ENCODE measurements around the gene DISP3.

Gene DISP3

GRCh38 chr1:11458811-11459275, 20.1 kb upstream of the DISP3 start:
- no peak for DNase-seq

GRCh38 chr1:11461531-11462137, 17.3 kb upstream of the DISP3 start:
- no peak for DNase-seq

- DNase-seq: no peak
These were observed 16.6 kb upstream of the DISP3 start for GRCh38 chr1:11462224-11462923.

- no peak for DNase-seq
These were observed 15.8 kb upstream of the DISP3 start for GRCh38 chr1:11463177-11463576.

- no peak for DNase-seq
These were observed 13.6 kb upstream of the DISP3 start for GRCh38 chr1:11465307-11465706.

GRCh38 chr1:11466416-11466815, 12.5 kb upstream of the DISP3 start:
- DNase-seq: no peak

GRCh38 chr1:11468878-11469277, 10.1 kb upstream of the DISP3 start:
- DNase-seq: no peak

GRCh38 chr1:11470912-11471311, 8.0 kb upstream of the DISP3 start:
- DNase-seq: no peak

GRCh38 chr1:11471473-11471872, 7.5 kb upstream of the DISP3 start:
- no peak for DNase-seq

- DNase-seq: no peak
These were observed 6.7 kb upstream of the DISP3 start for GRCh38 chr1:11472284-11472683.

GRCh38 chr1:11472741-11473140, 6.2 kb upstream of the DISP3 start:
- DNase-seq: no peak

- DNase-seq: no peak
These were observed 5.4 kb upstream of the DISP3 start for GRCh38 chr1:11473491-11474034.

- DNase-seq: no peak
These were observed 4.1 kb upstream of the DISP3 start for GRCh38 chr1:11474826-11475225.

- DNase-seq: no peak
These were observed 3.2 kb upstream of the DISP3 start for GRCh38 chr1:11475748-11476147.

- DNase-seq: no peak
These were observed 522 bp downstream of the DISP3 start for GRCh38 chr1:11479375-11479979.

- no peak for DNase-seq
These were observed 2.1 kb downstream of the DISP3 start for GRCh38 chr1:11481019-11481418.

- DNase-seq: no peak
These were observed 3.2 kb downstream of the DISP3 start for GRCh38 chr1:11482198-11482597.

GRCh38 chr1:11482701-11483479, 3.9 kb downstream of the DISP3 start:
- DNase-seq: no peak

- no peak for DNase-seq
These were observed 4.8 kb downstream of the DISP3 start for GRCh38 chr1:11483581-11484320.

- DNase-seq: no peak
These were observed 5.3 kb downstream of the DISP3 start for GRCh38 chr1:11484321-11484655.

- no peak for DNase-seq
These were observed 6.2 kb downstream of the DISP3 start for GRCh38 chr1:11485191-11485590.

- no peak for DNase-seq
These were observed 7.5 kb downstream of the DISP3 start for GRCh38 chr1:11486231-11487009.
